Stimulated activated CD4-positive, alpha-beta T cell treated with anti-CD3 and anti-CD28 coated beads, Interleukin-2, amount 100 ng/mL, for 48 hours (primary cell): ENCODE data around the gene RPH3AL.
"Not testable (repeated sequence)": the region's sequence is repeated elsewhere in the genome, so short reads cannot be mapped to it uniquely, and the experiment has no call there.

ENCODE experiments used
- DNase-seq, 2 donors: peaks; one replicate each; pipeline ENCODE4 v3.0.0-alpha.2; 2020

RPH3AL gene

GRCh38 chr17:280901-281300, 71.7 kb downstream of the RPH3AL start:
- no peak for DNase-seq

GRCh38 chr17:280216-280615, 72.4 kb downstream of the RPH3AL start:
- no peak for DNase-seq

- no peak for DNase-seq
Measured at GRCh38 chr17:279776-280175, 72.8 kb downstream of the RPH3AL start.

- no peak for DNase-seq
Measured at GRCh38 chr17:279331-279730, 73.3 kb downstream of the RPH3AL start.

- DNase-seq: no peak
Measured at GRCh38 chr17:278676-279059, 73.9 kb downstream of the RPH3AL start.

GRCh38 chr17:278055-278675, 74.4 kb downstream of the RPH3AL start:
- DNase-seq: no peak

GRCh38 chr17:274902-275301, 77.7 kb downstream of the RPH3AL start:
- no peak for DNase-seq

- no peak for DNase-seq
Measured at GRCh38 chr17:273981-274832, 78.4 kb downstream of the RPH3AL start.

GRCh38 chr17:272856-273255, 79.8 kb downstream of the RPH3AL start:
- DNase-seq: not testable (repeated sequence)

- DNase-seq: not testable (repeated sequence)
Measured at GRCh38 chr17:271928-272623, 80.5 kb downstream of the RPH3AL start.

- DNase-seq: no peak
Measured at GRCh38 chr17:269616-270514, 82.7 kb downstream of the RPH3AL start.

GRCh38 chr17:266701-267667, 85.6 kb downstream of the RPH3AL start:
- DNase-seq: no peak

- DNase-seq: no peak
Measured at GRCh38 chr17:266219-266618, 86.4 kb downstream of the RPH3AL start.

GRCh38 chr17:265718-266117, 86.9 kb downstream of the RPH3AL start:
- no peak for DNase-seq

GRCh38 chr17:263773-264172, 88.8 kb downstream of the RPH3AL start:
- no peak for DNase-seq

- DNase-seq: no peak
Measured at GRCh38 chr17:263271-263670, 89.3 kb downstream of the RPH3AL start.

GRCh38 chr17:261635-262034, 91.0 kb downstream of the RPH3AL start:
- no peak for DNase-seq

GRCh38 chr17:260944-261343, 91.7 kb downstream of the RPH3AL start:
- no peak for DNase-seq

GRCh38 chr17:260031-260791, 92.4 kb downstream of the RPH3AL start:
- no peak for DNase-seq

GRCh38 chr17:259341-259976, 93.1 kb downstream of the RPH3AL start:
- DNase-seq: no peak
